Endothelial cell (in vitro differentiated cells): ENCODE results near the gene VPREB3. TPM values are rescaled to one million over a fixed set of nuclear protein-coding genes. Genes with fewer than 3 reads are reported as not detected.

Experiments used
- DNase-seq: peaks from one replicate; pipeline ENCODE4 v3.0.0; 2021; ENCODE audit warnings: low spot score
- H3K27ac Mint-ChIP-seq: one replicate; pipeline ENCODE4 v1.8.0; 2021; ENCODE audit warnings: mixed read lengths, inconsistent platforms; ENCODE audit not compliant: unreplicated experiment
- H3K27me3 Mint-ChIP-seq: one replicate; pipeline ENCODE4 v1.8.0; 2021; ENCODE audit warnings: mild to moderate bottlenecking, moderate library complexity, mixed read lengths, inconsistent platforms; ENCODE audit not compliant: unreplicated experiment
- H3K36me3 Mint-ChIP-seq: one replicate; pipeline ENCODE4 v1.8.0; 2021; ENCODE audit warnings: mild to moderate bottlenecking, low read depth, mixed read lengths, inconsistent platforms; ENCODE audit not compliant: unreplicated experiment
- H3K4me1 Mint-ChIP-seq: one replicate; pipeline ENCODE4 v1.8.0; 2021; ENCODE audit warnings: mild to moderate bottlenecking, mixed read lengths, inconsistent platforms; ENCODE audit not compliant: unreplicated experiment
- H3K4me3 Mint-ChIP-seq: one replicate; pipeline ENCODE4 v1.8.0; 2021; ENCODE audit warnings: mild to moderate bottlenecking, mixed read lengths, inconsistent platforms; ENCODE audit not compliant: unreplicated experiment
- H3K9me3 Mint-ChIP-seq: one replicate; pipeline ENCODE4 v1.8.0; 2021; ENCODE audit warnings: mixed read lengths, inconsistent platforms; ENCODE audit not compliant: unreplicated experiment
- CTCF ChIP-seq: fragments of 200-600 bp; sonication (generic); IDR thresholded peaks from one replicate; pipeline ENCODE4 v1.5.0; 2021; ENCODE audit warnings: antibody characterized with exemption; ENCODE audit not compliant: unreplicated experiment
- total RNA-seq: library from RNA; stranded (reverse); fragmentation: NEBNext Ultra II Directional; extraction: Animal tissue kit (Norgen Biotek cat#: 25700); gene quantifications from one replicate; pipeline ENCODE4 v1.2.1, GENCODE V29; 2021; ENCODE audit not compliant: unreplicated experiment

The VPREB3 gene
- total RNA-seq, 1 donor from 2014 or later = not detected

- no peaks in the 10 kb centered on the region for H3K9me3 Mint-ChIP-seq
- peak within 1 kb of the TSS; percentile 95 for H3K4me3 Mint-ChIP-seq
- peak; percentile 92 for DNase-seq
- peaks cover 3% of the 10 kb centered on the region for H3K27me3 Mint-ChIP-seq
- TF ChIP-seq CTCF = no peak
- H3K36me3 Mint-ChIP-seq = no peaks in the 10 kb centered on the region
- H3K27ac Mint-ChIP-seq = peak within 1 kb of the TSS; percentile 84
- H3K4me1 Mint-ChIP-seq = peaks cover 11% of the 10 kb centered on the region
These were observed 32.8 kb upstream of the VPREB3 start, which contains the start of gene SMARCB1 for GRCh38 chr22:23786752-23787599. Gene SMARCB1, plus strand, starts transcription at chr22:23786966. Its CDS starts 204 bp downstream, at chr22:23787170.

- Mint-ChIP-seq H3K27me3 (peaks cover 3% of the 10 kb centered on the region), H3K9me3 (no peaks in the 10 kb centered on the region), H3K4me1 (peaks cover 11% of the 10 kb centered on the region), H3K4me3 (peak overlapping the region; percentile 83), H3K36me3 (no peaks in the 10 kb centered on the region), H3K27ac (peak overlapping the region; percentile 83)
- no peak for DNase-seq
- TF ChIP-seq CTCF = no peak
These were observed 32.1 kb upstream of the VPREB3 start for GRCh38 chr22:23786261-23786710.

- Mint-ChIP-seq H3K4me1 (peaks cover 11% of the 10 kb centered on the region), H3K4me3 (no peak overlapping the region), H3K9me3 (no peaks in the 10 kb centered on the region), H3K27ac (no peak overlapping the region), H3K27me3 (peaks cover 3% of the 10 kb centered on the region), H3K36me3 (no peaks in the 10 kb centered on the region)
- no peak for DNase-seq
- TF ChIP-seq CTCF = no peak
These were observed 30.0 kb upstream of the VPREB3 start for GRCh38 chr22:23784215-23784732.

- Mint-ChIP-seq H3K4me1 (peaks cover 11% of the 10 kb centered on the region), H3K4me3 (no peak overlapping the region), H3K27ac (no peak overlapping the region), H3K27me3 (peaks cover 3% of the 10 kb centered on the region), H3K9me3 (no peaks in the 10 kb centered on the region), H3K36me3 (no peaks in the 10 kb centered on the region)
- no peak for TF ChIP-seq CTCF
- DNase-seq = no peak
These were observed 29.3 kb upstream of the VPREB3 start for GRCh38 chr22:23783265-23784150.
